COLO829 (cell line): Measurements from ENCODE around the gene LRRC3C.
"Not testable (repeated sequence)": the region's sequence is repeated elsewhere in the genome, so short reads cannot be mapped to it uniquely, and the experiment has no call there.

ENCODE experiments used
- DNase-seq: peaks from one replicate; pipeline ENCODE4 v3.0.0; 2012; ENCODE audit warnings: low spot score

The LRRC3C gene, protein sequence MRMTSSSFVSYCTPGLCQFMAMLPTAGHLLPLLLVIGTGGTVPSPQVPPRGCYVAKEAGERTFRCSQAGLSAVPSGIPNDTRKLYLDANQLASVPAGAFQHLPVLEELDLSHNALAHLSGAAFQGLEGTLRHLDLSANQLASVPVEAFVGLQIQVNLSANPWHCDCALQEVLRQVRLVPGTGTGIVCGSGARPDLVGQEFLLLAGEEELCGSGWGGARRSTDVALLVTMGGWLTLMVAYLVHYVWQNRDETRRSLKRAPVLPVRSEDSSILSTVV

DNA sequence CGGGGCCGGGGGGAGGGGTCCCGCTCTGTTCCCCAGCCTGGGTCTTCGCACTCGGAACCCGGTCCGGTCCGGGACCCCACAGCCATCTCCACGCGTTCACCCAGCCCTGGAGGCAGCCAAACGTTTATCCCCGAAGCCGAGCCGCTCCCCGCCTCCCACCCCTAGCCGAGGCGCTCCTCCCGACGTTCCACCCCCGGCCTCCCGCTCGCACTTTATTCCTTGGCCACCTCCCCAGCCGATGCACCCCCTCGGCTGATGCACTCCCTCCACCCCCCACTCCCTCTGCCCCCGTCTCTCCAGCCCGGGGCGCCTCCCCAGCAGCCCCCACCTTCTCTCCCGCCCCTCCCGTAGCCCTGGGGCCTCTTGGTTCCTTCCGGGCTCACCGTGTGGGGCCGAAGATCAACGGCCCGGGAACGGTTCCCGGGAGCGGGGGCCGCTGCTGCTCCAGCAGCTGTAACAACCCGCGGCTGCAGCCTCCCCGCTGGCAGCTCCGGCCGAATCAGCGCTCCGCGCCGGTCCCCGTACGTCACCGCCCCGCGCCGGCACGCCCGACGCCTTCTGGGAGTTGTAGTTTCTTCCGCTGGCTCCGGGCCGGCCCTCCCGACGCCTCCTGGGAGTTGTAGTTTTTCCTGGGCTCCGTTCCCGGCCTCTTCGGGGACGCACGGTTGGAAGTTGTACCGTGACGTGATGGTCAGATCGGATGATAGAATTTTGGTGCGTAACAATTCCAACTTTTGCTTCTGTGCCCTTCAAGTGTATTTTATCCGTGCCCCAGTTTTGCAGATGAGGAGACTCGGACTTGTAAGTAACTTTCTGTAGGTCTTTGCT is at the start of gene LRRC3C, which contains the start of gene ORMDL3:
Gene LRRC3C (plus strand): TSS at position 632 of the 828 bp plus-strand sequence. CDS start 13,792 bp downstream, outside the sequence.
Gene ORMDL3 (minus strand): TSS at position 501 of the 828 bp plus-strand sequence. CDS start 3,398 bp downstream, outside the sequence.
- peak; percentile 88 for DNase-seq

DNA sequence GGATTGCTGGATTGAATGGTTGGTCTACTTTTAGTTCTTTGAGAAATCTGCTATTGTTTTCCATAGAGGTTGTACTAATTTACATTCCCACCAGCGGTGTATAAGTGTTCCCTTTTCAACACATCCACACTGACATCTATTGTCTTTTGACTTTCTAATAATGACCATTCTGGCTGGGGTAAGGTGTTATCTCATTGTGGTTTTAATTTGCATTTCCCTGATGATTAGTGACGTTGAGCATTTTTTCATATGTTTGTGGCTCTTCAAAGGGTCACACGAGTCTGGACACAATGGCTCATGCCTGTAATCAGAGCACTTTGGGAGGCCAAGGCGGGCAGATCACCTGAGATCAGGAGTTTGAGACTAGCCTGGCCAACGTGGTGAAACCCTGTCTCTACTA is 41.4 kb upstream of the LRRC3C start:
- DNase-seq = not testable (repeated sequence)

GRCh38 chr17:39887078-39887477 is 40.5 kb upstream of the LRRC3C start:
- DNase-seq = no peak

DNA sequence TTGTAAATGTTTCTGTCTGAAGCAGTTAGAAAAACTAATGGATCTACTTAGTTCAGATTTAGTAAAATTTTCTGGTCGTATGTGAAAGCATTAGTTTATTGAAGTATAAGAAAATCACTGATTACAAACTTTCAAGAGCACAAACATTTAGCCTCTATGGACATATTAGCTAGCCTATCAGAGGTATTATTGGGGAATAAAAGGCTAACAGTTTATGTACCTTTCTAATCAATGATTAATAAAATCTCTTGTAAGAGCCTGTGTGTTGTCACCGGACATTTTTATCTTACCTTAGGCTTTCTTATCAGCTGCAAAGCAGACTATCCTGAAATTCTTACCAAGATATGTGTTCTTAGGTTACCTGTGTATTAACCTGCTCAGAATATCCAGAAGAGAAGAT is 38.3 kb upstream of the LRRC3C start:
- DNase-seq = no peak

DNA sequence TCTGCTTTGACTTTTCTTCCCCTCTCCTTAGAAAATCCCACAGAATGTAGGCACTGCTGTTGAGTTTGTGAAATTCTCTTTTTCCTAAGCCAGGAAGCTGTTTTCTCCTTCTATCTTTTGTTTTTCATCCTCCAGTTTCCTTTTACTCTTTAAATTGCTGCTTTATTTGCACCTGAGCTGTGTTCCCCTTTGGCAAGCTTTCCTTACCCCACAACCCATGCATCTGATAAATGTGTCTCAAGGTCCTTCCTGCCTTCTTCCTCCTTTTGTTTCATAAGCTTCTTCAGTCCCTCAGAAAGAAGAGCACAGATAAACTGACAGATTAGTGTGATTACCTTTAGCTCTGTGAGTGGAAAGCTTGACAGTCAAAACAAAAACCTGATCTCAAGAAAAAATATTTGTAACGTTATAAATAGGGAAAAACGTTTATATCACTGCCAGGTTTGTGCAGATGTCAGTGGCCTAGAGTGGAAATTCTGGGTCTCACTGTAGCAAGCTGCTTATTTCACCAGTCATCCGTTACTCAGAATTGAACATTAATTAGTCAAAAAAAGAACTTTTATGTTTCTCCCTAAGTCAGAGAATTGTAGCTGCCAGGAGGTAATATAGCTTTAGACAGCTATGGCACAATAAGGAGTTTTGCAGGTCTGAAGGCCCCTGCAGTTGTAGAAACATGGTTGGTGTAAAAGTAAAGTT is 32.7 kb upstream of the LRRC3C start:
- DNase-seq = no peak

- DNase-seq = no peak
These were observed 29.4 kb upstream of the LRRC3C start for GRCh38 chr17:39898088-39898487.

DNA sequence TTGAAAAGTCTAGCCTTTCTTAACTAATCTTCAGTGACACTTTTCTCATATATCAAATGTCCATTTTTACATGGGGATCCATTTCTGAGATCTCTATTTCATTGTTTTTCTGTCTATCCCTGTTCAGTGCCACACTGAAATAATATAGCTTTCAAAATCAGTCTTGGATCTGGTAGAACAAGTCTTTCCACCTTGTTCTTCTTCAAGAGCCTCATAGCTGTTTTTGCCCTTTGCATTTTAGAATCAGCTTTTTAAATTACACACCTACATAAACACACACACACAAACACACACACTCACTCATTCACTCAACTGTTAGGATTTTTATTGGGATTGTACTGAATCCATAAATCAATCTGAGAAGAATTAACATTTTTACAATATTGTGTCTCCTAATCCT is 28.3 kb upstream of the LRRC3C start:
- DNase-seq = no peak

GRCh38 chr17:39902027-39902426 is 25.5 kb upstream of the LRRC3C start:
- not testable (repeated sequence) for DNase-seq

DNA sequence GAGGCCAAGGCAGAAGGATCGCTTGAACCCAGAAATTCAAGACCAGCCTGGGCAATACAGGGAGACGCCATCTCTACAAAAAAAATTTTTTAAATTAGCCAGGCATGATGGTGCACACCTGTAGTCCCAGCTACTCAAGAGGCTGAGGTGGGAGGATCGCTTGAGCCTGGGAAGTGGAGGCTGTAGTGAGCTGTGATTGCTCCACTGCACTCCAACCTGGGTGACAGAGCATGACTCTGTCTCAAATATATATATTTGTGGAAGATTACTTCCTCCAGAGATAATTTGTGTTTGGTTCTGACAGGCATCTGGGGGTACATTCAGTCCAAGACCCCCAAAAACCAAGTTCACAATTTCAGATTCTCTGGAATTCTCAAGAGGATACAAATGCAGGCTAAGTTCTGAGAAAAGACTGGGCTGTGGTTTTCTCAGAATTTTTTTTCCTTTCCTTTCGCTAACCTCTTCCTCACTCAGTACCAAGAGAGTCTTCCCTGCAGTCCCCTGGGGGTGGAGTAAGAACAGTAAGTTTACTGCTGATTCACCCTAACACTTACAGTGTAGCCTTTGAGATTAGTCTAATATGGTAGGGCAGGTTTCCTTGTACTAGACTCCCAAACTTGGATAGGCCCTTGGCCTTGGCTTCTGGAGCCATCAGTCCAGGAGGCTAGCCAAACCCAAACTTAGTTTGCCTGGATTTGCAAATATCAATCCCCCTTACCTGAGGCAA is 24.2 kb upstream of the LRRC3C start:
- DNase-seq = no peak

- no peak for DNase-seq
These were observed 22.6 kb upstream of the LRRC3C start for GRCh38 chr17:39904990-39905288.

GRCh38 chr17:39908789-39909352 is 18.7 kb upstream of the LRRC3C start:
- no peak for DNase-seq

DNA sequence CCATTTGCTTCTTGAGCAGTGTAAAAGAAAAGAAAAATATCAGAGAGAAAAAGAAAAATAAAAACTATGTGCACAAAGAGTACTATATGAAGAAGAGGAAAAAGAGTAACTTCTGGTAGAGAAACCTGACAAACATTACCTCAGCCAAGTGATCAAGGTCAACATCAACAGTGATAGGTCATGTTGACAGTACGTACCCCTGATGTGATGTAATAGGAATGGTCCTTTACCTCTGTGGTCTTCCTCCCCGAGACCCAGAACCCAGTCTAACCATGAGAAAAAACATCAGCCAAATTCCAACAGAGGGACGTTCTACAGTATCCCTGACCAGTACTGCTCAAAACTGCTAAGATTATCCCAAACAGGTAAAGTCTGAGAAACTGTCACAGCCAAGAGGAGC is 13.5 kb upstream of the LRRC3C start:
- DNase-seq = no peak

- no peak for DNase-seq
These were observed 12.0 kb upstream of the LRRC3C start for GRCh38 chr17:39915559-39915958.

DNA sequence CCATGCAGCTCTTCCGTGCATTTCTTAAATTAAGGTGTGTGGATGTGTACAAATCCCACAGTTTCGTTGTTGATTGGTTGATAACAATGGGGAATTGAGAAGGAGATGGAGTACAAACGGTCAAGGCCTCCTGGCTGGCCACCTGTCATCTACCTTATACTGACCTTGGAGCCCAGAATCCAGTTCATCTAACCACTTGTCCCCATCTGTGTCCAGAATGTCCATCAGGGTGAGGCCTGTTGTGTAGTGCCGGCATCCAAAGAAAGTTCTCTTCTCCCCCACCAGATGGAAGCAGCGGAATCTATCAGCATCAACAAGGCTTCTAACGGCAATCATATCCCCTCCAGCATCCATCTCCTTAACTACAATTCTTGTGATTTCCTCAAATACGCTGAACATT is 10.6 kb upstream of the LRRC3C start:
- DNase-seq = no peak

DNA sequence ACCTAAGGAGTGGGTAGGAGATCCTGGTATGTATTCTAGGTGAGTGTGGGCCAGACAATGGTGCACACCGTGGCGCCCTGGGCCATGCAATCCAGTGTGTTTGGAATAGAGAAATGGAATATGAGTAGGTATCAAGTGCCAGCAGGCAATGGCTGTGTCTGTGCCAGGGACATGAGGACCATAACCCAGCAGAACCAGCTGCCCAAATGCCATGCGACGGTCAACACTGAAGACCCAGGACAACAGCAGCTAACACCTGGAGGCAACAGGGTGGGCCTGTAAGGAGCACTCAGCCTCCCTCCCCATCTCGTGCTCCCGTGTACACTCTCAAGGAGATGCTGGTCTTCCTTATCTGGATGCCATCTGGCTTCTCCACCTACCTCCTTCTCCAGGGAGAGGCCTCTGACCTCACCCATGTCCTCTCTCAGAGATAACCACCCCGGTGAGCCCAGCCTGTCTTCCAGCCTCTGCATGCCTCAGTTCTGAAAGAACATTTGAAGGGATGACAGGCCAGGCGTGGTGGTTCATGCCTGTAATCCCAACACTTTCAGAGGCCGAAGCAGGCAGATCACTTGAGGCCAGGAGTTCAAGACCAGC is 8.3 kb upstream of the LRRC3C start:
- no peak for DNase-seq

DNA sequence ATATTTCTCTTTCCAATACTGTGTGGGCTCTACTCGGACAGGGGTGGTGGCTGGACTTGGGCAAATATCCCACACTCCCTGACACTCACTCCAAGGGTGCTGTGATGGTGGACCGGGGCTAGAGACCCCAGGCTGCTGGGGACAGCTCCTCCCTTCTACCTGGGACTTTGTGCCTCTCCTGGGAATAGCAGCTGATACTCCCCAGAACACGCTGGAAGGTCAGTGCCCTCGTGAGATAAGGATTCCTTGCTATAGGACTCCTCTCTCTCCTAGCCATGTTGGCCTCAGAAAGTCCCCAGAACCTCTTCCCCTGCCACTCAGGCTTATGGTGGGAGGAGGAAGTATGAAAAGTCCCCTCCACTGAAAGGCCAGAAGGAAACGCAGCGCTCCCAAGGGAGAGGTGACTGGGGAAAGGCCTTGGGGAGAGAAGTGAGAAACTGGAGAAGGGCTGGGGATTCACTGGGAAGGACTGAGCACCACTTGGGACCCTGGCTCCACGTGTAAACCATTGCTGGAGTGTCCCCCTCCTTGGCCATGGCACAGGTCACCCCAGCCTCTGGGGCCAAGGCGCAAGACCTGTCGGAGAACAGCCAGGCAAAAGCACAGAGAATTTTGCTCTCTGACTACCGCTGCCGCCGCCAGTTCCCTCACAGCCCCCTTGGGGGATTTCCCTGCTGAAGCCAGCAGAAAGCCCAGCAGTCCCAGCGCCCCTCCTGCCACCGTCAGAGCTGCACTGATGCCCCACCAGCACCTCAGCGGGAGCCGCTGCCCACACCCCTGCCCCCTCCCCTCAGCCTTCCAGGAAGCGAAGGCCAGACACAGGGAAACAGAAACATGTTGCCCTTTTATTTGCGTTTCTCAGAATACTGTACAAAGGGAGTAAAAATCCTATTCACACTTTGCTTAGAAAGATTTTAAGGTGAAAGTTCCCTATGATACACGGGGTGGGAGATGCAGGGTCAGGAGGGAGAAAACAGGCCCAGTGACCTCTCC is 7.0 kb upstream of the LRRC3C start:
- no peak for DNase-seq

- no peak for DNase-seq
These were observed 6.2 kb upstream of the LRRC3C start for GRCh38 chr17:39921323-39921722.

GRCh38 chr17:39922006-39922405 is 5.5 kb upstream of the LRRC3C start:
- DNase-seq = no peak

DNA sequence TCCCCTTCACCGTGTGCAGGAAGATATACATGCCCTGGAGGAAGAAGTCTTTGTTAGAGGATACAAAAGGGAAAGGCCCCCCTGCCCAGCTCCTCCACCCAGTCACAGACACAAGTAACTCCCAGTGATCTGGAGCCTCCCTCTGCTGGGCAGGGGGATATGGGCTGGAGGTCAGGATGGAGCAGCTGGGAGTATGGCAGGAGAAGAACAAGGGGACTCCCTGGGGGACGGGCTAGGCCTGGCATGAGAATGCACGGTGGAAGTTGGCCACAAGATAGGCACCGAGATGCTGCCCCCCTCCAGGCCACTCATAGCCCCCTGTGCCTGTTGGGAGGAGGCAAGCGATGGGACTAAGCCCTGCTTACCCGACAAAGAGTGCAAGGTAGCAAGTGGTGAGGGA is 4.3 kb upstream of the LRRC3C start:
- no peak for DNase-seq
